ENCODE data around the gene PRKN. TPM values are rescaled to one million over a fixed set of nuclear protein-coding genes. Genes with fewer than 3 reads are reported as not detected.
A peak's percentile ranks its signal among the peaks of the same experiment; 100 is the strongest.

The PRKN gene
- total RNA-seq, 4 donors from 2014 or later: 4.4 to 669 (median 10.5) TPM

DNA sequence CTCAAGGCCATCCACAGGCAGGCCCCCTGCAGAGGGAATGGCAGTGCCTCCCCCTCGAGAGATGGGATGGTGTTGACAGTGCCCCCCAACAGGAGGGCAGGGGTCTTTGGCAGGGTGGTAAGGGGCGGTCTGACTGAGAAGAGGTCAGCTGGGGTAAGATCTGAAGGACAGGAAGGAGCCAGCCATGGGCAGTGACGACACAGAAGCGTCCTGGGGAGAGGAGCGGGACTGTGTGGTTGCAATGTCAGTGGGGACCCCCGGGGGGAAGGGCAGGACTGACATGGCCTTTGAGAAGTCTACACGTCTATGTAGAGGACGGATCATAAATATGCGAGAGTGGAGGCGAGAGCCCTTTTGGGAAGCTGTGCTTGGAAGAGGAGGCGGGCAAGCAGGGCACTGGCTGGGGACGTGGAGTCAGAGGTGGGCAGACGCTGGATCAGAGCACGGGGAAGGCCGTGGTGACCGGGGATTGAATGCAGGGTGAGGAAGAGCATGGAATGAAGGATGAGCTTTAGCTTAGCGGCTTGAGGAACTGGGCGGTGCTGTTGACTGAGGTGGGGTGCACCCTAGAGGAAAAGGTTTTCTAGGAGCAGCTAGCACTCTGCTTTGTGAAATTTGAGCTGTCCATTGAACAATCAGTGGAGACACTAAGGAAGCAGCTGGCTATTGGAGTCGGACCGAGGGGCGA lies 1371.3 kb downstream of the PRKN start:
- TF ChIP-seq POLR2A (IDR thresholded peaks at IDR 0.05): no peak
- TF ChIP-seq, protein P1, sequence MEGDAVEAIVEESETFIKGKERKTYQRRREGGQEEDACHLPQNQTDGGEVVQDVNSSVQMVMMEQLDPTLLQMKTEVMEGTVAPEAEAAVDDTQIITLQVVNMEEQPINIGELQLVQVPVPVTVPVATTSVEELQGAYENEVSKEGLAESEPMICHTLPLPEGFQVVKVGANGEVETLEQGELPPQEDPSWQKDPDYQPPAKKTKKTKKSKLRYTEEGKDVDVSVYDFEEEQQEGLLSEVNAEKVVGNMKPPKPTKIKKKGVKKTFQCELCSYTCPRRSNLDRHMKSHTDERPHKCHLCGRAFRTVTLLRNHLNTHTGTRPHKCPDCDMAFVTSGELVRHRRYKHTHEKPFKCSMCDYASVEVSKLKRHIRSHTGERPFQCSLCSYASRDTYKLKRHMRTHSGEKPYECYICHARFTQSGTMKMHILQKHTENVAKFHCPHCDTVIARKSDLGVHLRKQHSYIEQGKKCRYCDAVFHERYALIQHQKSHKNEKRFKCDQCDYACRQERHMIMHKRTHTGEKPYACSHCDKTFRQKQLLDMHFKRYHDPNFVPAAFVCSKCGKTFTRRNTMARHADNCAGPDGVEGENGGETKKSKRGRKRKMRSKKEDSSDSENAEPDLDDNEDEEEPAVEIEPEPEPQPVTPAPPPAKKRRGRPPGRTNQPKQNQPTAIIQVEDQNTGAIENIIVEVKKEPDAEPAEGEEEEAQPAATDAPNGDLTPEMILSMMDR (IDR thresholded peaks at IDR 0.05): no peak
- H3K4me3 ChIP-seq: no peak overlapping the region
- peaks cover 0 to 6% (median 0%) of the 10 kb centered on the region in 4 donors for H3K4me1 ChIP-seq
- H3K27me3 ChIP-seq: no peaks in the 10 kb centered on the region
- no peak overlapping the region for H3K27ac ChIP-seq
- H3K36me3 ChIP-seq: no peaks in the 10 kb centered on the region
- DNase-seq: no peak
- no peaks in the 10 kb centered on the region for H3K9me3 ChIP-seq

DNA sequence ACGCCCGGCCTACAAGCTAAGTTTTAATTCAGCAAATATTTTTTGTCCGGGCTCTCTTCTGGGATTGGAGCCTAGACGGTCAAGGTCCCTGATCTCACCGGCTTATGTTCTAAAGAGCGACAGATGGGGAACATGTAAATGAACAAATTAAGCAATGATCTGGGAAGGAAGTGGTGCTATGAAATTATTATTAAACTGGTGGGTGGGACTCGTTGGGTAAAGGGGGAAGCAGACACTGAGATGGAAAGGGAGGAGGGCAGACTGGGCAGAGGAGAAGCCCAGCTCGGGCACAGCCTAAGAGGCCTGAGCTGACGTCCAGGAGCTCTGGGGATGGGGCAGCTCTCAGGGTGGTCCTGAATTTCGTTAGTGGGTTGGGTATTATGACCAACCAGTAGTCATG lies 1371.9 kb downstream of the PRKN start:
- Histone ChIP-seq H3K9me3 (no peaks in the 10 kb centered on the region), H3K4me1 (peaks cover 0 to 6% (median 0%) of the 10 kb centered on the region in 4 donors), H3K4me3 (no peak overlapping the region), H3K36me3 (no peaks in the 10 kb centered on the region), H3K27me3 (no peaks in the 10 kb centered on the region), H3K27ac (no peak overlapping the region)
- no peak for DNase-seq
- TF ChIP-seq, protein P1 (IDR thresholded peaks at IDR 0.05): no peak
- no peak for TF ChIP-seq POLR2A (IDR thresholded peaks at IDR 0.05)

DNA sequence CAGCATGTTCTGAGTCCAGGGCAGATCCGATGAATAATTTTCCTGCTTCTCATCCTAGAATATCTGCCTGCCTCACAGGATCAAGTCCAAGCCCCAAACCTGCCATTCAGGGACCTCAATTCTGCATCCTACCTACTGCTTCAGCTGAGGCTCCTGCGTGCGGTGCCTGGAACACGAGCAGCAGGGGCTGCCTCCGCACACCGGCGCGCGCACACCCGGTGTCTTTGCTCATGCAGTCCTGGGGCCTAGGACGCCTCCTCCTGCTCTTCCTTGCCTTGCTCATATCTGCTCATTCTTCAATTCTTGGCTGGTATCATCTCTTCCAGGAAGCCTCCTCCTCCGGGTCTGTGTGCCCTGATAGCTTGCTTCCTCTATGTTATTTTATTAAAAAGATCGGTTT lies 1372.6 kb downstream of the PRKN start:
- no peak overlapping the region for H3K27ac ChIP-seq
- H3K4me1 ChIP-seq: peaks cover 0 to 6% (median 0%) of the 10 kb centered on the region in 4 donors
- no peaks in the 10 kb centered on the region for H3K36me3 ChIP-seq
- no peak for DNase-seq
- no peak overlapping the region for H3K4me3 ChIP-seq
- TF ChIP-seq POLR2A (IDR thresholded peaks at IDR 0.05): no peak
- TF ChIP-seq, protein P1 (IDR thresholded peaks at IDR 0.05): no peak
- no peaks in the 10 kb centered on the region for H3K27me3 ChIP-seq
- no peaks in the 10 kb centered on the region for H3K9me3 ChIP-seq

DNA sequence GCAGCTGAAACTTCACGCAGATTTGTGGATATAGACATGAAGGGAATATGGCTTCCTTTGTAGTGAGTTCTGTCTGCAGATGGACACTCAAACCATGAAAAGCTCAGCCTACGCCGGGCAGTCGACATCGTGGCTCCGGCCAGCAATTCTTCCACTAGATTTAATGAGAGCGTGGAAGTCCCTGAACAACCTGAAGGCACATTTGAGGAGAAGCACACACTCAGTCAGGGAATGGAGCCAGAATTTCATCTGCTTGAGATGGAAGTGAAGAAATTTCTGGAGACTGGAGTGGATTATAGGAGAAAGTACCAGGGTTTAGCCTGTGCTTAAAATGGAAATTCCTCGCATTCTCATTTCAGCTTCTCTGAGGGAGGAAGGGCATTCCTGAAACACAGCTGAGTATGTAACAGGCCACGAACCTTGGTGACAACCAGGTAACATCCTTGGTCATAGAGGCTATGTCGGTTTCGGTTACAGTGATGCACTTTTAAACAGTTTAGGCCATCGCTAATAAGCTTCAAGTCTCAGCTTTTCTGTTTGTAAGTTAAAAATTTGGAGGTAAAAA lies 1373.2 kb downstream of the PRKN start:
- H3K36me3 ChIP-seq: no peaks in the 10 kb centered on the region
- no peak for DNase-seq
- H3K27me3 ChIP-seq: no peaks in the 10 kb centered on the region
- no peak overlapping the region for H3K27ac ChIP-seq
- no peak overlapping the region for H3K4me3 ChIP-seq
- H3K4me1 ChIP-seq: peaks cover 0 to 4% (median 0%) of the 10 kb centered on the region in 4 donors
- no peaks in the 10 kb centered on the region for H3K9me3 ChIP-seq
- TF ChIP-seq POLR2A (IDR thresholded peaks at IDR 0.05): no peak
- TF ChIP-seq, protein P1 (IDR thresholded peaks at IDR 0.05): no peak

DNA sequence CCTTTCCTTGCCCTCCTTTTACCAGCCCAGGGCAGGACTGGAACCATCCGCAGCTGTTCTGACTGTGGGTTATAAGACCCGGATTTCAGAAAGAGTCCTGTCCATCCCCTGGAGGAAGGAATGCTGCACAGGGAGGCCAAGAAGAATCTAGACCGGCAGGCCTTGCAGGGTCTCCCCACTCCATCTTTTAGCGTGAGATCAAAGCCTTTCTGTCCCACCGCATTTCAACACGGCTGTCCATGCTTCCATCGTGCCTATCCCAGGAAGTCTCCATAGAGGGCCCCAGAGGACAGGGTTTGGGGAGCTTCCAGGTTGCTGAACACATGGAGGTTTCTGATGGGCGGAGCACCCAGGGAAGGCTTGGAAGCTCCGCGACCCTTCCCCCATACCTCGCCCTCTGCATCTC lies 1374.4 kb downstream of the PRKN start:
- Histone ChIP-seq H3K27ac (no peak overlapping the region), H3K4me1 (no peaks in the 10 kb centered on the region), H3K9me3 (no peaks in the 10 kb centered on the region), H3K27me3 (no peaks in the 10 kb centered on the region), H3K4me3 (no peak overlapping the region), H3K36me3 (no peaks in the 10 kb centered on the region)
- DNase-seq: peak in 1 of 3 donors; percentile 57
- TF ChIP-seq, protein P1 (IDR thresholded peaks at IDR 0.05): peak in 4 of 6 experiments; percentile 15 to 64 (median 56)
- no peak for TF ChIP-seq POLR2A (IDR thresholded peaks at IDR 0.05)
